SK-N-SH (cell line): ENCODE measurements around the gene ZNF366. TPM values are rescaled to one million over a fixed set of nuclear protein-coding genes. Genes with fewer than 3 reads are reported as not detected.
A peak's percentile ranks its signal among the peaks of the same experiment; 100 is the strongest.

Source experiments
- CTCF ChIA-PET: fragments of 300-600, 350-600 bp; formaldehyde crosslinking; extraction: SDS; loops from one replicate; lab custom pipeline; 2021; lab: Yijun Ruan, JAX
- POLR2A ChIA-PET: fragments of 350-600 bp; sonication (Branson Sonifier 250); formaldehyde crosslinking; extraction: SDS; loops from one replicate; lab custom pipeline; 2020; ENCODE audit warnings: antibody characterized with exemption, inconsistent platforms; lab: Yijun Ruan, JAX
- DNase-seq: peaks from one replicate; pipeline ENCODE4 v3.0.0; 2012
- H2AFZ ChIP-seq: fragments of 200-600 bp; sonication (generic); 2 replicates; pipeline ENCODE4 v1.8.1; 2016; ENCODE audit warnings: antibody characterized with exemption, mild to moderate bottlenecking, low read depth
- H3F3A ChIP-seq: fragments of 200-600 bp; sonication (generic); replicated peaks from 2 replicates; pipeline ENCODE3; 2016; ENCODE audit warnings: antibody characterized with exemption, mild to moderate bottlenecking; ENCODE audit not compliant: insufficient read depth
- H3K27ac ChIP-seq, 2 experiments: fragments of 200-500 bp in 1 of 2; fragments of 200-600 bp in 1 of 2; sonication (Bioruptor generic) in 1 of 2; sonication (generic), shearing (Covaris generic) in 1 of 2; 2 replicates each; pipeline versions ENCODE4 v1.5.1 to v1.6.1; 2014 to 2016; ENCODE audit warnings: low read depth in 2 of 2, inconsistent platforms in 1 of 2, low read length in 1 of 2, mild to moderate bottlenecking in 1 of 2, mixed read lengths in 1 of 2
- H3K27me3 ChIP-seq: fragments of 200-600 bp; sonication (generic), shearing (Covaris generic); 2 replicates; pipeline ENCODE4 v1.6.1; 2016; ENCODE audit warnings: mixed run types; ENCODE audit not compliant: insufficient read depth
- H3K36me3 ChIP-seq, 2 experiments: fragments of 200-500 bp in 1 of 2; fragments of 200-600 bp in 1 of 2; sonication (Bioruptor generic) in 1 of 2; sonication (generic) in 1 of 2; replicated peaks in 1 of 2; 2 replicates each; pipeline versions ENCODE3 to v1.5.1; 2014 to 2016; ENCODE audit warnings: low read length in 1 of 2, mild to moderate bottlenecking in 1 of 2; ENCODE audit not compliant: insufficient read depth in 2 of 2, control insufficient read depth in 1 of 2
- H3K4me1 ChIP-seq, 2 experiments: fragments of 200-500 bp in 1 of 2; fragments of 200-600 bp in 1 of 2; sonication (Bioruptor generic) in 1 of 2; sonication (generic), shearing (Covaris generic) in 1 of 2; 2 replicates each; pipeline versions ENCODE4 v1.5.1 to v1.6.1; 2014 to 2016; ENCODE audit warnings: low read depth in 1 of 2, low read length in 1 of 2, mixed run types in 1 of 2; ENCODE audit not compliant: insufficient read depth in 2 of 2, control insufficient read depth in 1 of 2
- H3K4me2 ChIP-seq: fragments of 200-600 bp; sonication (generic), shearing (Covaris generic); 2 replicates; pipeline ENCODE4 v1.6.1; 2017; ENCODE audit warnings: mixed run types
- H3K4me3 ChIP-seq, 2 experiments: fragments of 200-500 bp in 1 of 2; fragments of 200-600 bp in 1 of 2; sonication (Bioruptor generic) in 1 of 2; sonication (generic), shearing (Covaris generic) in 1 of 2; 2 replicates each; pipeline versions ENCODE4 v1.5.1 to v1.8.1; 2014 to 2016; ENCODE audit warnings: low read depth in 2 of 2, inconsistent platforms in 1 of 2, low read length in 1 of 2, mild to moderate bottlenecking in 1 of 2, mixed read lengths in 1 of 2, moderate library complexity in 1 of 2
- H3K79me2 ChIP-seq: fragments of 200-600 bp; sonication (generic); 2 replicates; pipeline ENCODE4 v1.8.1; 2017; ENCODE audit warnings: mild to moderate bottlenecking; ENCODE audit not compliant: insufficient read depth
- H3K9ac ChIP-seq: fragments of 200-600 bp; sonication (generic); 2 replicates; pipeline ENCODE4 v1.6.1; 2017; ENCODE audit warnings: mixed run types
- H3K9me2 ChIP-seq: fragments of 200-600 bp; sonication (generic); 2 replicates; pipeline ENCODE4 v1.6.1; 2017; ENCODE audit warnings: mixed run types
- H3K9me3 ChIP-seq: fragments of 200-600 bp; sonication (generic); 2 replicates; pipeline ENCODE4 v1.6.1; 2017; ENCODE audit warnings: mixed run types, mild to moderate bottlenecking, moderate library complexity
- H4K20me1 ChIP-seq: fragments of 200-600 bp; sonication (generic); 2 replicates; pipeline ENCODE4 v1.6.1; 2017; ENCODE audit warnings: mild to moderate bottlenecking, mixed run types; ENCODE audit not compliant: insufficient read depth
- CTCF ChIP-seq: fragments of 200-600 bp; sonication (generic); IDR thresholded peaks from 2 replicates; pipeline ENCODE4 v1.6.1; 2017; ENCODE audit warnings: antibody characterized with exemption, mild to moderate bottlenecking, moderate library complexity
- EZH2phosphoT487 ChIP-seq: fragments of 200-600 bp; sonication (generic); IDR thresholded peaks from 2 replicates; pipeline ENCODE4 v1.6.1; 2017; ENCODE audit warnings: low read depth, mixed run types, mild to moderate bottlenecking, antibody characterized with exemption, moderate library complexity, borderline replicate concordance
- FOXM1 ChIP-seq: IDR thresholded peaks from 2 replicates; pipeline ENCODE4 v1.4.0; 2012; ENCODE audit warnings: low read depth, mild to moderate bottlenecking
- JUND ChIP-seq: IDR thresholded peaks from 2 replicates; pipeline ENCODE4 v1.4.0; 2012
- MAX ChIP-seq: IDR thresholded peaks from 2 replicates; pipeline ENCODE4 v1.4.0; 2012; ENCODE audit warnings: low read depth
- NRF1 ChIP-seq: IDR thresholded peaks from 2 replicates; pipeline ENCODE4 v1.6.1; 2012; ENCODE audit warnings: low read depth, mild to moderate bottlenecking, low read length
- PBX3 ChIP-seq: IDR thresholded peaks from 2 replicates; pipeline ENCODE4; 2012
- RFX5 ChIP-seq: IDR thresholded peaks from 2 replicates; pipeline ENCODE4 v1.6.1; 2012; ENCODE audit warnings: mild to moderate bottlenecking, improper control_type of control experiment, low read length
- SMC3 ChIP-seq: IDR thresholded peaks from 2 replicates; pipeline ENCODE4 v1.6.1; 2012; ENCODE audit warnings: low read depth, low read length, improper control_type of control experiment
- YY1 ChIP-seq: IDR thresholded peaks from 2 replicates; pipeline ENCODE4 v1.4.0; 2012; ENCODE audit warnings: low read depth, mild to moderate bottlenecking
- ZBTB33 ChIP-seq: IDR thresholded peaks from 2 replicates; pipeline ENCODE4 v1.4.0; 2012; ENCODE audit warnings: low read depth, borderline replicate concordance
- WGBS: methylation state at CpG from one replicate; pipeline ENCODE4 v1.1.6; 2017; ENCODE audit warnings: low lambda C conversion rate; 5-methylcytosine and 5-hydroxymethylcytosine counted together
- polyA plus RNA-seq, 3 experiments: library from polyadenylated mRNA; depleted of rRNA; stranded (reverse); fragments of >200 nt; gene quantifications; 2 replicates each; pipeline ENCODE4 v1.2.3, GENCODE V29; 2012

The ZNF366 gene
- polyA plus RNA-seq (2012; rRNA removed) = not detected in 2 replicates
- polyA plus RNA-seq (2012; cell fraction: cytosol; rRNA removed) = not detected in 2 replicates
- not detected in 2 replicates for polyA plus RNA-seq (2012; cell fraction: nucleus; rRNA removed)

- no peak for DNase-seq
- ChIA-PET POLR2A (no interaction called here), CTCF (no interaction called here)
- H3K9ac ChIP-seq = no peak within 1 kb of the TSS
- no peaks in the 10 kb centered on the region for H3K36me3 ChIP-seq
- H3K27me3 ChIP-seq = no peaks in the 10 kb centered on the region
- no peak within 1 kb of the TSS for H3K27ac ChIP-seq
- H3K79me2 ChIP-seq = no peaks in the 10 kb centered on the region
- H3K4me1 ChIP-seq = peaks cover 2 to 20% of the 10 kb centered on the region in 2 experiments; a peak in 1 of 4 replicates
- peaks cover 22% of the 10 kb centered on the region for H3F3A ChIP-seq
- H3K9me3 ChIP-seq = no peaks in the 10 kb centered on the region
- no peak within 1 kb of the TSS for H3K4me2 ChIP-seq
- no peaks in the 10 kb centered on the region for H4K20me1 ChIP-seq
- 0 out of 2 replicates have a peak within 1 kb of the TSS, but pooled peaks have one; percentile 35 for H2AFZ ChIP-seq
- H3K9me2 ChIP-seq = no peaks in the 10 kb centered on the region
- 86% methylated on average over 9 of the region's 9 CpGs for WGBS
- no peak within 1 kb of the TSS for H3K4me3 ChIP-seq
- TF ChIP-seq CTCF (no peak), EZH2phosphoT487 (no peak), SMC3 (no peak), RFX5 (no peak), PBX3 (no peak), NRF1 (no peak), FOXM1 (no peak), YY1 (no peak), JUND (no peak), MAX (no peak), ZBTB33 (no peak)
Observed at GRCh38 chr5:72507231-72507906, at the start of gene ZNF366. Gene ZNF366, minus strand, starts transcription at chr5:72507410. Its CDS starts 45,914 bp downstream, at chr5:72461496.
